ENCODE data around the gene RMRP. TPM values are rescaled to one million over a fixed set of nuclear protein-coding genes. Genes with fewer than 3 reads are reported as not detected.
"Not testable (repeated sequence)": the region's sequence is repeated elsewhere in the genome, so short reads cannot be mapped to it uniquely, and the experiment has no call there.

Gene RMRP
- total RNA-seq, 4 donors from 2014 or later = 841 to 3,200 (median 2,180) TPM

DNA sequence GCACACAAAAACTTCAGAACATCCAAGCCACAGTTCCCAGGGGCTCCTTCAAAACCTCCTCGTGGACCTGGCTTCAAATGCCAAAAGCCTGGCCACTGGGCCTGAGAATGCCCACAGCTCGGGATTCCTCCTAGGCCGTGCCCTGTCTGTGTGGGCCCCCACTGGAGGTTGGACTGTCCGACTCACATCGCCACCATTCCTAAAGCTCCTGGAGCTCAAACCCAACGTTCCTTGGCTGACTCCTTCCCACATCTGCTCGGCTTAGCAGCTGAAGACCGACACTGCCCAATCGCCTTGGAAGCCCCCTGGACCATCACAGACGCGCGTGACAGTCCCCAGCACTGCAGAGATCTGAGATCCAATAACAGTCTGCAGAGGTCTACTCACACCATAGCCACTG lies 14.8 kb downstream of the RMRP start:
- no peak for DNase-seq (ENCODE audit: low spot score)
- TF ChIP-seq, protein P1, sequence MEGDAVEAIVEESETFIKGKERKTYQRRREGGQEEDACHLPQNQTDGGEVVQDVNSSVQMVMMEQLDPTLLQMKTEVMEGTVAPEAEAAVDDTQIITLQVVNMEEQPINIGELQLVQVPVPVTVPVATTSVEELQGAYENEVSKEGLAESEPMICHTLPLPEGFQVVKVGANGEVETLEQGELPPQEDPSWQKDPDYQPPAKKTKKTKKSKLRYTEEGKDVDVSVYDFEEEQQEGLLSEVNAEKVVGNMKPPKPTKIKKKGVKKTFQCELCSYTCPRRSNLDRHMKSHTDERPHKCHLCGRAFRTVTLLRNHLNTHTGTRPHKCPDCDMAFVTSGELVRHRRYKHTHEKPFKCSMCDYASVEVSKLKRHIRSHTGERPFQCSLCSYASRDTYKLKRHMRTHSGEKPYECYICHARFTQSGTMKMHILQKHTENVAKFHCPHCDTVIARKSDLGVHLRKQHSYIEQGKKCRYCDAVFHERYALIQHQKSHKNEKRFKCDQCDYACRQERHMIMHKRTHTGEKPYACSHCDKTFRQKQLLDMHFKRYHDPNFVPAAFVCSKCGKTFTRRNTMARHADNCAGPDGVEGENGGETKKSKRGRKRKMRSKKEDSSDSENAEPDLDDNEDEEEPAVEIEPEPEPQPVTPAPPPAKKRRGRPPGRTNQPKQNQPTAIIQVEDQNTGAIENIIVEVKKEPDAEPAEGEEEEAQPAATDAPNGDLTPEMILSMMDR (IDR thresholded peaks at IDR 0.05) = no peak
- ATAC-seq (ENCODE audit: low FRiP score) = no peak

DNA sequence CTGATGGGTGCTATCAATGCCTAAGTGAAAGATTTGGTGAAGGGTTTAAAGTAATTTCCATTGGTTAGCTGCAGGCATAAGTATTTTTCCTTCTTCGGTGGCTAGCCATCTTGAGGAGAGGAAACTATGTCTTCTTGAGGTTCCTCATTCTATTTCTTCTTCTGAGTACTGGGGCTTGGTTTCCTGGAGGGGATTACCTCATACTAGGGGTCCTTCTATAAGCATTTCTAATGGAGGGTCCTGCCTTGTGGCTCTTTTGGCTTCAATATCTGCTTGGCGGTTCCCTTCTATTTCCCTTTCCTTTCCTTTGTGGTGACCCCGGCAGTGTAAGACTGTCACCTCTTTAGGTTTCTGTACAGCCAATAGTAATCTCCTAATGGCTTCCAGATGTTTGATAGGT lies 16.3 kb downstream of the RMRP start:
- not testable (repeated sequence) for DNase-seq (ENCODE audit: low spot score); ATAC-seq (ENCODE audit: low FRiP score)

DNA sequence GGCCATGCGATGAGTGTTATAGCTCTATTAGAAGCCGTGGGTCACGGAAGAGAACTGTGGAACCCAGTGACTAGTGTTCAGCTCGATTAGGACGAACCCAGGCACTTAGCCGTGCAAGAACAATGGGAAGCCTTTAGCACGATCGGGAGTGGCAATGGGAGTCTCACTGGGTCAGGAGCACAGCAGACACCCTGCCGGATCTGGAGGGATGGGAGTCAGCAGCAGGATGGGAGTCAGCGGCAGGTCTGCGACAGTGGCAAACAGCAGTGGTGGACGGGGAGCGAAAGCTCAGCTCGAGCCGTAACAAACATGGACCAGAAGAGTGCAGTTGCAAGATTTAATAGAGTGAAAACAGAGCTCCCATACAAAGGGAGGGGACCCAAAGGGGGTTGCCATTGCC lies 17.4 kb downstream of the RMRP start:
- DNase-seq (ENCODE audit: low spot score) = not testable (repeated sequence)

DNA sequence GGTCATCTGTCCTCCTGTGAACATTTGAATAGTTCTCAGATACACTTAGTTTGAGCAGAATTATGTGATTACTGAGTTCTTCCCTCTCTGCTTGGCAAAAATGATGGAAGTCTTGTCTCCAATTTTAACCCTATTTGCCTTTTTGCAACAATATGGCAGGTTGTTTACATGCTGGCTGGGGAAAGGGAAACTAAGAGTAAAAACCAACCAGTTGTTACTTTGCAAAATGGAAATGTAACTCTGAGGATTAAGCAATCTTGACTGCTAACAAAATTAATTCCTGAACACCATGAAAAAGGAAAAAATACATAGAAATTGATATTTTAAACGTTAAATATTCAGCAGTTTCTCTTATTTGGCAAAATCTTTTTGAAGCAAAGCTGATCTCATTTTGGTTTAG lies 18.2 kb downstream of the RMRP start:
- TF ChIP-seq, protein P1 (IDR thresholded peaks at IDR 0.05) = no peak
- ATAC-seq (ENCODE audit: low FRiP score) (no peak), DNase-seq (ENCODE audit: low spot score) (no peak)

More for the DNA sequence above, 17.4 kb downstream of the RMRP start:
- not testable (repeated sequence) for ATAC-seq (ENCODE audit: low FRiP score)

DNA sequence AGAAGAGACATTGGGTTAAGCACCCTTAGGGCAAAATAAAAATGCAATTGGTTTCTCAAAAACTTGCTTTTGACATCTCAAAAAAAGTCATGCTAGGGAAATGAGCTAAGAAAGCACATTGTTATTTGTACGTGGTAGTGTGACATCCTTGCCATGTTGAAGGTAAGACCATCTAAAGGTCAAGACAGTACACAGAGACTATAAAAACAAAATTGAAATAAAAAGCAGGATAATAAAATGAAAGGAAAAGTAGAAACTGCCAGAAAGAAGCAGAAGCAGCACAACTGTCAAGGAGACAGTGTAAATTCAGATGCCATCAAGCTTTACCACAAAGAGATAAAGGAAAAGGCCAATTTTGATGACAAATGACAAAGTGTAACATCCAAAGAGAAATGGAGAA lies 18.6 kb downstream of the RMRP start:
- not testable (repeated sequence) for ATAC-seq (ENCODE audit: low FRiP score)

DNA sequence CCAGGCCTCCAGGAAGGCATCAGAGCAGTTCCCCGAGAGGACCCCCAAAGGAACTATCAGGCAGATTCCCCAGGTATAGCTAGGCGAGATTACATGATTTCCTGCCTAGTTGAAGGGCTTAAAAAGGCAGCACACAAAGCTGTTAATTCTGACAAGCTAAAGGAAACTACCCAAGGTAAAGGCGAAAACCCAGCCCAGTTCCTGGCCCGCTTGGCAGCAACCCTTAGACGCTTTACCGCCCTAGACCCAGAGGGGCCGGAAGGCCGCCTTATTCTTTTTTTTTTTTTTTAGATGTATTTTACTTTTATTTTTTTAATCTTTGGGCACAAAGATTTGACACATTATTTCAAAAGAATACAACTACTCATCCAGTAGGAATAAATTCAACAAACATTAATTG lies 19.1 kb downstream of the RMRP start:
- DNase-seq (ENCODE audit: low spot score) = not testable (repeated sequence)

More for the DNA sequence above, 18.6 kb downstream of the RMRP start:
- DNase-seq (ENCODE audit: low spot score) = not testable (repeated sequence)

DNA sequence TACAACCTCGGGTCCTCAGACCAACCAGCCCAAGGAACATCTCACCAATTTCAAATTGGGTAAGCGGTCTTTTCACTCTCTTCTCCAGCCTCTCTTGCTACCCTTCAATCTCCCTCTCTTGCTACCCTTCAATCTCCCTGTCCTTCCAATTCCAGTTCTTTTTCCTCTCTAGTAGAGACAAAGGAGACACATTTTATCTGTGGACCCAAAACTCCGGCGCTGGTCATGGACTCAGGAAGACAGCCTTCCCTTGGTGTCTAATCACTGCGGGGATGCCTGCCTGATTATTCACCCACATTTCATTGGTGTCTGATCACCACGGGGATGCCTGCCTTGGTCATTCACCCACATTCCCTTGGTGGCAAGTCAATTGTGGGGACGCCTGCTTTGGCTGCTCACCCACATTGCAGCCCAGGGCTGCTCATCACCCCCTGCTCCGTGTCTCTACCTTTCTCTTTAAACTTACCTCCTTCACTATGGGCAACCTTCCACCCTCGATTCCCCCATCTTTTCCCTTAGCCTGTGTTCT lies 20.3 kb downstream of the RMRP start:
- DNase-seq (ENCODE audit: low spot score); ATAC-seq (ENCODE audit: low FRiP score): not testable (repeated sequence)

More for the DNA sequence above, 19.1 kb downstream of the RMRP start:
- ATAC-seq (ENCODE audit: low FRiP score) = not testable (repeated sequence)

DNA sequence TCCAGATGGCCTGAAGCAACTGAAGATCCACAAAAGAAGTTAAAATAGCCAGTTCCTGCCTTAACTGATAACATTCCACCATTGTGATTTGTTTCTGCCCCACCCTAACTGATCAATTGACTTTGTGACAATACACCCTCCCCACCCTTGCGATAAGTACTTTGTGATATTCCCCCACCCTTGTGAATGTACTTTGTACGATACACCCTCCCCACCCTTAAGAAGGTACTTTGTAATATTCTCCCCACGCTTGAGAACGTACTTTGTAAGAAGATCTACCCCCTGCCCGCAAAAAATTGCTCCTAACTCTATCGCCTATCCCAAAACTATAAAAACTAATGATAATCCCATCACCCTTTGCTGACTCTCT lies 21.0 kb downstream of the RMRP start:
- ATAC-seq (ENCODE audit: low FRiP score) = not testable (repeated sequence)

DNA sequence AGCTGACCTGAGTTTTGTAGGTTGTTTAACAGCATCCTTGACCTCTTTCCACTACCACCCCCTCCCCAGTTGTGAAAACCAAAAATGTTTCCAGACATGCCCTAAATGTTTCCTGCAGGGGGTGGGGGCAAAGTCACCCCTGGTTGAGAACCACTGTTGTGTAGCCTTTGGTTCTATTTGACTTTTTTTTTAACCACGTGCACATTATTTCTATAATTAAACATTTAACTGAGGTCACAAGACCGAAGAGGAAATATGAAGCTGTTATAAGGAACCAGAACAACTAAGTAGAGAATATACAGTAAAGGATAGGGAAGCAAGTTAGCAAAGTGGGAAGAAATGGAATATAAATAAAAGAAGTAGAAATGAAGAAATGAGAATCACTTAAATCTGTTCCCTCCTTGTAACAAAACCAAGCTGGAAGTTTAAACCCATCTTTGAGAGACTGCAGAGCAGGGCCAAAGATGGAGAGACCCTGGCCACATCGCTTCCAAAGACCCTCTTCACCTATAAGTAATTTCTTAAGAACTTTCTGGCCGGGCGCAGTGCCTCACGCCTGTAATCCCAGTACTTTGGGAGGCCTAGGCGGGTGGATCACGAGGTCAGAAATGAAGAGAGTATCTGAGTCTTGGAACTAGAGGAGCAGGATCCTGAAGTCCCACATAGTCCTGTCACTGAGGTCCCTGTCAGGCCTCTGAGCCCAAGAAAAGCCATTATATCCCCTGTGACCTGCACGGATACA lies 21.5 kb downstream of the RMRP start:
- TF ChIP-seq, protein P1 (IDR thresholded peaks at IDR 0.05) = no peak
- no peak for DNase-seq (ENCODE audit: low spot score)
- no peak for ATAC-seq (ENCODE audit: low FRiP score)

More for the DNA sequence above, 21.0 kb downstream of the RMRP start:
- not testable (repeated sequence) for DNase-seq (ENCODE audit: low spot score)

DNA sequence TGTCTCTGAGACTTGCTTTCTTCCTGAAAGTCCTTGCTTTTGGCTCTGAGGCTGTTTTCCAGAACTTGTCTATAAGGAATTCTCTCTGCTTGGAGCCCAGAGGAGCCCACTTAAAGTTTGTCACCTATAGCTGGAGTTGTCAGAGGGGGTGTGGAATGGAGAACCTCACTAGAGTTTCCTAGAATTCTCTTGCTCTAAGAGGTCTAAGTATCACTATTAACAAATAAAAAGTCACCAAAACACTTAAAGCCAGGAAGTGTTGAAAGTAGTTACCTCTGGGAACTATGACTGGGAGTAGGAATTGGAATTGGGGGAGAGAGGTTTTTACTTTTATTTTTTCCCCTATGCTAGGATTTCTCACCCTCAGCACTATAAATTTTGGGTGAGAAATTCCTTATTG lies 22.1 kb downstream of the RMRP start:
- no peak for ATAC-seq (ENCODE audit: low FRiP score)
- TF ChIP-seq, protein P1 (IDR thresholded peaks at IDR 0.05) = no peak
- DNase-seq (ENCODE audit: low spot score) = no peak

All from omental fat pad (tissue), 4 donors.